RWPE1 (cell line): ENCODE results near the gene CNOT2.

Experiments
- CTCF ChIA-PET: fragments of 350-600 bp; sonication (Branson Sonifier 250); formaldehyde crosslinking; extraction: SDS; loops from one replicate; lab custom pipeline; 2021; lab: Yijun Ruan, JAX
- POLR2A ChIA-PET: fragments of 400-600 bp; formaldehyde crosslinking; extraction: SDS; loops from one replicate; lab custom pipeline; 2020; ENCODE audit warnings: antibody characterized with exemption; ENCODE audit not compliant: low non-redundant PET; lab: Yijun Ruan, JAX
- DNase-seq: peaks from one replicate; pipeline ENCODE4 v3.0.0; 2012; ENCODE audit warnings: low spot score
- H3K27ac ChIP-seq: fragments of 450-650 bp; 2 replicates; pipeline ENCODE4 v1.5.1; 2017
- TF ChIP-seq, protein P1 (sequence below): fragments of 450-650 bp; conservative IDR thresholded peaks from 2 replicates; pipeline ENCODE4 v1.5.1; 2017; ENCODE audit warnings: low read depth, mild to moderate bottlenecking

CNOT2 gene

DNA sequence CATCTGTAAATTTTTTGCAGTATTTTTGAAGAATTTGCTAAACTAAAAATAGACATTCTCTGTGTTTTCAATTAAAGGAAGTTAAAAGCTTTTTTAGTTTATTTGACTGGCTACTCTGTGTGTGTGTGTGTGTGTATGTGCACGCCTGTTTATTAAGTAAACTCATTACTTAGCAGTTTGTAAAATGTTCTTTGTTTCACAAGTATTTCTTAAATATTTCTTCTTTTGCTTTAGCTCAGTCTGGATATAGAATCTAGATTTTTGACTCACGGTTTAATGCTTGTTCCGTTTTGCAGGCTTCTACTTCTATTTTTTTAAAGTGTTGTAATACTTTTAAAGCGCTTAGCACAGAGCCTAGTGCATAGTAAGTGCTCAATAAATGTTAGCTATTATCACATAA is 76.4 kb downstream of the CNOT2 start:
- no peak for DNase-seq
- POLR2A ChIA-PET = no interaction called here
- CTCF ChIA-PET = no interaction called here
- TF ChIP-seq, protein P1, sequence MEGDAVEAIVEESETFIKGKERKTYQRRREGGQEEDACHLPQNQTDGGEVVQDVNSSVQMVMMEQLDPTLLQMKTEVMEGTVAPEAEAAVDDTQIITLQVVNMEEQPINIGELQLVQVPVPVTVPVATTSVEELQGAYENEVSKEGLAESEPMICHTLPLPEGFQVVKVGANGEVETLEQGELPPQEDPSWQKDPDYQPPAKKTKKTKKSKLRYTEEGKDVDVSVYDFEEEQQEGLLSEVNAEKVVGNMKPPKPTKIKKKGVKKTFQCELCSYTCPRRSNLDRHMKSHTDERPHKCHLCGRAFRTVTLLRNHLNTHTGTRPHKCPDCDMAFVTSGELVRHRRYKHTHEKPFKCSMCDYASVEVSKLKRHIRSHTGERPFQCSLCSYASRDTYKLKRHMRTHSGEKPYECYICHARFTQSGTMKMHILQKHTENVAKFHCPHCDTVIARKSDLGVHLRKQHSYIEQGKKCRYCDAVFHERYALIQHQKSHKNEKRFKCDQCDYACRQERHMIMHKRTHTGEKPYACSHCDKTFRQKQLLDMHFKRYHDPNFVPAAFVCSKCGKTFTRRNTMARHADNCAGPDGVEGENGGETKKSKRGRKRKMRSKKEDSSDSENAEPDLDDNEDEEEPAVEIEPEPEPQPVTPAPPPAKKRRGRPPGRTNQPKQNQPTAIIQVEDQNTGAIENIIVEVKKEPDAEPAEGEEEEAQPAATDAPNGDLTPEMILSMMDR = no peak
- H3K27ac ChIP-seq = no peak overlapping the region

DNA sequence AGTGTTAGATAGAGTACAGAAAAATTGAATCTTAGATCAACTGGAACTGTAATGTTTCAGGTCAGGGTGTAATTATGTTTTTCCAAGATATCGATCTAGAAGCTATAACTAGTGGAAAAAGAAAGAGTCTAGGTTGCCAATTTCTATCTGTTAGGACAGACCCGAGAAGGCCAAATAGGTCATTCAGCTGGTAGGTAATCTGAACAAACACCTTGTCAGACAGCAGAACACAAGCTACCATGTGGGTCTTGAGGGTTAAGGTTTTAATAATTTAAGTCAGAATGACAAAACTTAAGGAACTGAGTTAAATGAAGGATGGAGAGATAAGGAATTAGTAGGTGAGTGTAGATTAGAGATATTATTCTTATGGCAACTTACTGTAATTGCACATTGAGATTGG is 78.0 kb downstream of the CNOT2 start:
- no peak for DNase-seq
- TF ChIP-seq, protein P1 = no peak
- CTCF ChIA-PET = no interaction called here
- POLR2A ChIA-PET = no interaction called here
- H3K27ac ChIP-seq = no peak overlapping the region

DNA sequence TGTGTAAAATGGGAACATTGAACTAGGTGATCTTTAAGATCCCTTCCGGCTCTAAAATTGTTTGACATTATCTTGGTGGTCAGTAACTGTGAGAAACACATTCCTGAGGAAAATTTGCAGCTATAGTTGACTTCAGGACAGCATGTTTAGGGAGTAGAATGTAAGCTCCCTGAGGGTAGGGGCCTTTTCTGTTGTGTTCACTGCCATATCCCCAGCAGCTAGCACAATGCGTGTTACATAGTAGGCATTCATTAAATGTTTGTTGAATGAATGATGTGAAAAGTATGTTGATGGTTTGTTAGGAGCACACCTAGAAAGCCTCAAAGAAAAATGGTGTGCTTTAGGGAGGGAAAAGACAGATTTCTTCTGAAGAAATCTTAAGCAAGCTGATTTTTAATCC is 84.3 kb downstream of the CNOT2 start:
- ChIA-PET CTCF (no interaction called here), POLR2A (no interaction called here)
- no peak for DNase-seq
- TF ChIP-seq, protein P1 = no peak
- no peak overlapping the region for H3K27ac ChIP-seq

DNA sequence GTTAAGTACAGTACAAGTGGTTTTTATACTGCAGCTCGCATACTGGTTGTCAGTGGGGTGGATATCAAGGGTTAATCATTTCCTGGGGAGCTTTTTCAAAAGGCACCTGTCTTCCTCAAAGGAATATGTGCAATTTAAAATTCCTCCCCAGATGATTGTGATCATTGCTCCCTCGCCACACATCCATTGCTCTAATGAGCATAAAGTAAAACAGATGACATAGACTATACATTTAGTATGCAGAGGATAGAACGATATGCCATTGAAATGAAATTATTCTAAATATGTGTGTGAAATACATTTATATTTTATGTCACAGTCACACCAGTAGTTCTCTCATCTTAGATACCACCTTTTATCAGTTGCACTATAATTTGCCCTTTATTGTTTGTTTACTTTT is 86.5 kb downstream of the CNOT2 start:
- ChIA-PET CTCF (no interaction called here), POLR2A (no interaction called here)
- TF ChIP-seq, protein P1 = no peak
- no peak overlapping the region for H3K27ac ChIP-seq
- DNase-seq = no peak

DNA sequence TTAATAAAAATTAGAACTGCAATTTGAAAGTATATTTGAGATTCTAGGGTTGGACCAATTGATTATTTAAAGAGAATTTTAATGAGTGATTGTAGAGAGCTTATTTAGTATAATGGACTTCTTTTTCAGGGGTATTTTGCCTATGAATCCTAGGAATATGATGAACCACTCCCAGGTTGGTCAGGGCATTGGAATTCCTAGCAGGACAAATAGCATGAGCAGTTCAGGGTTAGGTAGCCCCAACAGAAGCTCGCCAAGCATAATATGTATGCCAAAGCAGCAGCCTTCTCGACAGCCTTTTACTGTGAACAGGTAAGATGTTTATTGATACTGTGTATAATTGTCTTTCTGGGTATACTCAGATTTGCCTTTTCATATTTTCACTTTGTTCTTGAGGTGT is 86.9 kb downstream of the CNOT2 start:
- DNase-seq = peak; percentile 5
- TF ChIP-seq, protein P1 = no peak
- ChIA-PET POLR2A (no interaction called here), CTCF (no interaction called here)
- H3K27ac ChIP-seq = no peak overlapping the region

DNA sequence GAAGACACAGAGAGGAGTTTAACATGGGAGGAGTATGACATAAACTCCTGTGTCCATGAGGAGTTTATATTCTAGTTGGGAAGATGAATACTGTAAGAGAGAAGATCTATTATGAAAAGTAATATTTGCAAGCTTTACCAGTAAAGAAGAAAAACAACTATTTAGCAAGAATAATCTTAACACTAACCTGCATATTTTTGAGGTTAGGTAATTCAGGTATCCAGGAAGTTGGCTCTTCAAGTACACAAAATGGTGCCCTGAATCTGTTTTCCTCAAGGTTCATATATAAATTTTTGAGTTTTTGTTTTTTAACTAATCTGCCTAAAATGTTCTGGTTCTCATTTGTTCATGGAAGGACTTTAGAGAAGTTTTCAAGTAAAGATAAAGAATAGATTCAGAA is 89.0 kb downstream of the CNOT2 start:
- CTCF ChIA-PET = no interaction called here
- DNase-seq = no peak
- TF ChIP-seq, protein P1 = no peak

DNA sequence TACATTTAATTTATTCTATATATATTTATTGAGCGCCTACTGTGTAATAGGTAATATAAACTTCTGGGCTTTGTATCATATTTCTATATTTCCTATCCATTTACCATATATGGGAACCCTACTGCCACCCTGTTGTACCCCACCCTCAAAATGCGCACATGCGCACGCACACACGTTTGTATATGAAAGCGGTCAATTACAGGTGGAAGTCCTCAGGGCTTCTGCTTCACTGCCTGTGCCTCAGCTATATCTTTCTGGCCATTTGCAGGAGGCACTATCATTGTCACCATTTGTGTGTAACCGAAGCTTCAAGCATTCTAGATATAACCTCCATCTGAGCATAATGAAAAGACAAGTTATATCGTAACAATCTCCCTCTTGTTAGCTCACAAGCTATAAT is 91.5 kb downstream of the CNOT2 start:
- ChIA-PET POLR2A (no interaction called here), CTCF (interaction anchor here (0.6 kb wide), 1 partner anchor 107 kb away, joined by 3 read pairs; no protein-coding TSS in a partner anchor)
- DNase-seq = no peak
- TF ChIP-seq, protein P1 = no peak
- no peak overlapping the region for H3K27ac ChIP-seq

More for the DNA sequence above, 89.0 kb downstream of the CNOT2 start:
- POLR2A ChIA-PET = no interaction called here
- H3K27ac ChIP-seq = no peak overlapping the region
